ENCODE results near the gene MIXL1. TPM values are rescaled to one million over a fixed set of nuclear protein-coding genes. Genes with fewer than 3 reads are reported as not detected.
A peak's percentile ranks its signal among the peaks of the same experiment; 100 is the strongest.
"Not testable (repeated sequence)": the region's sequence is repeated elsewhere in the genome, so short reads cannot be mapped to it uniquely, and the experiment has no call there.

The MIXL1 gene
- total RNA-seq, 1 donor from 2014 or later: 0.38 TPM

- no peak for TF ChIP-seq CTCF (IDR thresholded peaks at IDR 0.05)
- Histone ChIP-seq H3K4me1 (peaks cover 4% of the 10 kb centered on the region), H3K4me3 (no peak overlapping the region), H3K27ac (peak overlapping the region; percentile 56), H3K36me3 (no peaks in the 10 kb centered on the region), H3K9me3 (no peaks in the 10 kb centered on the region), H3K27me3 (ENCODE audit: low read depth) (no peaks in the 10 kb centered on the region)
- DNase-seq: no peak
- intact Hi-C loops (cut with DNase I): no loop called here
- peak; percentile 72 to 85 for ATAC-seq
Observed at GRCh38 chr1:226248091-226248490, 24.6 kb downstream of the MIXL1 start.

- no peaks in the 10 kb centered on the region for H3K9me3 ChIP-seq
- H3K27ac ChIP-seq: no peak overlapping the region
- no peak for TF ChIP-seq CTCF (IDR thresholded peaks at IDR 0.05)
- intact Hi-C loops (cut with DNase I): no loop called here
- no peak for ATAC-seq
- no peaks in the 10 kb centered on the region for H3K36me3 ChIP-seq
- H3K27me3 ChIP-seq (ENCODE audit: low read depth): no peaks in the 10 kb centered on the region
- DNase-seq: no peak
- H3K4me3 ChIP-seq: no peak overlapping the region
- peaks cover 4% of the 10 kb centered on the region for H3K4me1 ChIP-seq
Observed at GRCh38 chr1:226248796-226249195, 25.3 kb downstream of the MIXL1 start.

GRCh38 chr1:226250511-226250910, 27.0 kb downstream of the MIXL1 start:
- Histone ChIP-seq H3K4me1 (peaks cover 4% of the 10 kb centered on the region), H3K9me3 (no peaks in the 10 kb centered on the region), H3K27me3 (ENCODE audit: low read depth) (no peaks in the 10 kb centered on the region), H3K36me3 (no peaks in the 10 kb centered on the region), H3K27ac (no peak overlapping the region), H3K4me3 (no peak overlapping the region)
- DNase-seq (no peak), ATAC-seq (no peak)
- no peak for TF ChIP-seq CTCF (IDR thresholded peaks at IDR 0.05)
- intact Hi-C loops (cut with DNase I): no loop called here

- ATAC-seq; H3K27me3 ChIP-seq (ENCODE audit: low read depth); intact Hi-C loops (cut with DNase I); H3K36me3 ChIP-seq; H3K4me3 ChIP-seq; H3K9me3 ChIP-seq; H3K27ac ChIP-seq; DNase-seq; H3K4me1 ChIP-seq: not testable (repeated sequence)
Observed at GRCh38 chr1:226252841-226253240, 29.4 kb downstream of the MIXL1 start.

- Histone ChIP-seq H3K9me3 (no peaks in the 10 kb centered on the region), H3K27me3 (ENCODE audit: low read depth) (no peaks in the 10 kb centered on the region), H3K4me1 (no peaks in the 10 kb centered on the region), H3K4me3 (no peak overlapping the region), H3K36me3 (no peaks in the 10 kb centered on the region), H3K27ac (no peak overlapping the region)
- no peak for ATAC-seq
- TF ChIP-seq CTCF (IDR thresholded peaks at IDR 0.05): no peak
- no peak for DNase-seq
- intact Hi-C loops (cut with DNase I): no loop called here
Observed at GRCh38 chr1:226253933-226254332, 30.5 kb downstream of the MIXL1 start.

- no peak for ATAC-seq
- no peak overlapping the region for H3K4me3 ChIP-seq
- H3K4me1 ChIP-seq: no peaks in the 10 kb centered on the region
Observed at GRCh38 chr1:226255380-226255779, 31.9 kb downstream of the MIXL1 start.

More at GRCh38 chr1:226255380-226255779, 31.9 kb downstream of the MIXL1 start:
- Histone ChIP-seq H3K27me3 (ENCODE audit: low read depth) (no peaks in the 10 kb centered on the region), H3K36me3 (no peaks in the 10 kb centered on the region), H3K9me3 (peaks cover 5% of the 10 kb centered on the region), H3K27ac (no peak overlapping the region)
- DNase-seq: no peak
- no peak for TF ChIP-seq CTCF (IDR thresholded peaks at IDR 0.05)
- intact Hi-C loops (cut with DNase I): no loop called here
